A673 (cell line): ENCODE results near the gene SLC25A38. TPM values are rescaled to one million over a fixed set of nuclear protein-coding genes. Genes with fewer than 3 reads are reported as not detected.

Source experiments
- BruUV-seq: library from RNA; stranded (reverse); fragments of 400-500 nt; replicated peaks from 2 replicates; lab custom pipeline; 2021; lab: Mats Ljungman, UMichigan
- CTCF ChIA-PET: fragments of 300-600 bp; sonication (Branson Sonifier 250); formaldehyde crosslinking; loops from one replicate; lab custom pipeline; 2022; ENCODE audit warnings: antibody characterized with exemption; lab: Charles Lee
- POLR2A ChIA-PET: fragments of 300-600 bp; sonication (Branson Sonifier 250); formaldehyde crosslinking; loops from one replicate; lab custom pipeline; 2022; ENCODE audit warnings: antibody characterized with exemption; ENCODE audit not compliant: low non-redundant PET; lab: Charles Lee
- DNase-seq: peaks from one replicate; pipeline ENCODE4 v3.0.0-alpha.2; 2015; ENCODE audit warnings: low spot score
- H3K27ac ChIP-seq: fragments of 200-600 bp; sonication (generic); 2 replicates; pipeline ENCODE4 v1.5.1; 2016; ENCODE audit warnings: mixed run types, low read depth, mild to moderate bottlenecking, mixed read lengths, antibody characterized with exemption, low read length; ENCODE audit not compliant: poor library complexity, severe bottlenecking
- H3K27me3 ChIP-seq: fragments of 200-600 bp; sonication (generic); replicated peaks from 2 replicates; pipeline ENCODE4 v1.6.1; 2017; ENCODE audit warnings: mixed run types, low read depth, mild to moderate bottlenecking, mixed read lengths, antibody characterized with exemption, low read length; ENCODE audit not compliant: insufficient read depth, poor library complexity
- H3K36me3 ChIP-seq: fragments of 200-600 bp; sonication (generic); 2 replicates; pipeline ENCODE4 v1.6.1; 2016; ENCODE audit warnings: mixed run types, mild to moderate bottlenecking, mixed read lengths, antibody characterized with exemption, low read length; ENCODE audit not compliant: insufficient read depth, poor library complexity, severe bottlenecking
- H3K4me1 ChIP-seq: fragments of 200-600 bp; sonication (generic); 2 replicates; pipeline ENCODE4 v1.6.1; 2017; ENCODE audit warnings: mixed run types, mild to moderate bottlenecking, mixed read lengths, antibody characterized with exemption, low read length; ENCODE audit not compliant: insufficient read depth, poor library complexity, severe bottlenecking
- H3K4me3 ChIP-seq: fragments of 200-600 bp; sonication (generic); 2 replicates; pipeline ENCODE4 v1.5.1; 2016; ENCODE audit warnings: low read depth, mixed run types, mild to moderate bottlenecking, mixed read lengths, low read length; ENCODE audit not compliant: poor library complexity, severe bottlenecking
- H3K9me3 ChIP-seq: fragments of 200-600 bp; sonication (generic); 2 replicates; pipeline ENCODE4 v1.6.1; 2016; ENCODE audit warnings: mixed run types, low read depth, mild to moderate bottlenecking, mixed read lengths, antibody characterized with exemption, low read length; ENCODE audit not compliant: poor library complexity, severe bottlenecking
- EZH2 ChIP-seq: fragments of 200-600 bp; sonication (generic); IDR thresholded peaks from 2 replicates; pipeline ENCODE4 v1.6.1; 2017; ENCODE audit warnings: borderline replicate concordance, low read depth, mild to moderate bottlenecking, mixed read lengths, antibody characterized with exemption, low read length; ENCODE audit not compliant: poor library complexity, severe bottlenecking
- intact Hi-C: fragments of 100-400 bp; cut with micrococcal nuclease; formaldehyde crosslinking; loops from one replicate; pipeline ENCODE4 v1.10.0; 2022; ENCODE audit not compliant: unreplicated experiment
- total RNA-seq: library from RNA; stranded (reverse); gene quantifications from 2 replicates; pipeline ENCODE4 v1.2.3, GENCODE V29; 2021
- TF ChIP-seq, protein P1 (sequence below): fragments of 300-800, 200-600 bp; sonication (generic); conservative IDR thresholded peaks from 2 replicates; pipeline ENCODE4 v1.5.1; 2017; ENCODE audit warnings: low read depth, mild to moderate bottlenecking, antibody characterized with exemption, low read length, moderate library complexity, mixed read lengths

The SLC25A38 gene
- total RNA-seq, 1 experiment from 2014 or later, result 13.7 TPM

DNA sequence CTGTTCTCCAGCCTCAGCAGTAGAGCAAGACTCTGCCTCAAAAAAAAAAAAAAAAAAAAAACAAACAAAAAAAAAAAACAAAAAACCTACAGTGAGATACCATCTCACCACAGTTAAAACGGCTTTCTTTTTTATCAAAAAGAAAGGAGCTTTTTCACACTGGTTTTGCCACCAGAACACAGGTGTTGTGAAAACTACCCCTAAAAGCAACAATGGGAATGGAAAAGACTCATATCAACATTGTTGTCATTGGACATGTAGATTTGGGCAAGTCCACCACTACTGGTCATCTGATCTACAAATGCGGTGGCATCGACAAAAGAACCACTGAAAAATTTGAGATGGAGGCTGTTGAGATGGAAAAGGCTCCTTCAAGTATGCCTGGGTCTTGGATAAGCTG is 24.8 kb upstream of the SLC25A38 start:
- no peak overlapping the region for H3K4me3 ChIP-seq
- peaks cover 2% of the 10 kb centered on the region for H3K27me3 ChIP-seq
- no peak overlapping the region for H3K27ac ChIP-seq
- H3K36me3 ChIP-seq, result no peaks in the 10 kb centered on the region
- TF ChIP-seq, protein P1, sequence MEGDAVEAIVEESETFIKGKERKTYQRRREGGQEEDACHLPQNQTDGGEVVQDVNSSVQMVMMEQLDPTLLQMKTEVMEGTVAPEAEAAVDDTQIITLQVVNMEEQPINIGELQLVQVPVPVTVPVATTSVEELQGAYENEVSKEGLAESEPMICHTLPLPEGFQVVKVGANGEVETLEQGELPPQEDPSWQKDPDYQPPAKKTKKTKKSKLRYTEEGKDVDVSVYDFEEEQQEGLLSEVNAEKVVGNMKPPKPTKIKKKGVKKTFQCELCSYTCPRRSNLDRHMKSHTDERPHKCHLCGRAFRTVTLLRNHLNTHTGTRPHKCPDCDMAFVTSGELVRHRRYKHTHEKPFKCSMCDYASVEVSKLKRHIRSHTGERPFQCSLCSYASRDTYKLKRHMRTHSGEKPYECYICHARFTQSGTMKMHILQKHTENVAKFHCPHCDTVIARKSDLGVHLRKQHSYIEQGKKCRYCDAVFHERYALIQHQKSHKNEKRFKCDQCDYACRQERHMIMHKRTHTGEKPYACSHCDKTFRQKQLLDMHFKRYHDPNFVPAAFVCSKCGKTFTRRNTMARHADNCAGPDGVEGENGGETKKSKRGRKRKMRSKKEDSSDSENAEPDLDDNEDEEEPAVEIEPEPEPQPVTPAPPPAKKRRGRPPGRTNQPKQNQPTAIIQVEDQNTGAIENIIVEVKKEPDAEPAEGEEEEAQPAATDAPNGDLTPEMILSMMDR, result no peak
- TF ChIP-seq EZH2, result no peak
- no peak for DNase-seq
- intact Hi-C loops, result no loop called here
- POLR2A ChIA-PET, result no interaction called here
- CTCF ChIA-PET, result no interaction called here
- BruUV-seq, result no TSS peak
- H3K4me1 ChIP-seq, result no peaks in the 10 kb centered on the region
- no peaks in the 10 kb centered on the region for H3K9me3 ChIP-seq

DNA sequence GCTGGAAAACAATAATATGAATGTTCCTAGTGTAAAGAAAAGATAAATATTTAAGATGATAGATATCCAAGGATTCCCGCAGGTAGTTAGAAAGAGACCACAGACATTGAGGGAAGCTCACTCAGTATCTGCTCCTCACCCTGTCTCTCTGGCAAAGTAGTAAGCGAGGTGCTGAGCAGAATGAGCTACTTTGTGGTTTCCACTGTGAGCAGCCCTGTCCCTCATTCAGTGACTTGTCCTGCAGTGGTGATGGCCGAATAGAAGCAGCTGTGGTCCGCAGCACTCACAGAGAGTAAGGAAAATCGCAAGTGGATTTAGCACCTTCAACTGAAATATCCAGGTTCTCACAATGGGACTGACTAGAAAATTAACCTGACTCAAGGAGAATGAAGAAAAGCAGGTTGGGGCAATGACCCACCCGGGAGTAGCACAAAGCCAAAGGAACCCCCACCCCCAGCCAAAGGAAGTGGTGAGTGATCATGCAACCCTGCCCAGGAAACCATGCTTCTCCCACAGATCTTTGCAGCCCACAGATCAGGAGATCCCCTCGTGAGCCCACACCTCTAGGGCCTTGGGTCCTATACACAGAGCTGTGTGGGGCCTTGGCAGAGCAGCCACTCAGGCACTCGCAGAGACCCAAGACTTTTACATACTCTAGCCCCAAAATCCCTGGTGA is 21.8 kb upstream of the SLC25A38 start:
- DNase-seq, result no peak
- Histone ChIP-seq H3K9me3 (no peaks in the 10 kb centered on the region), H3K36me3 (no peaks in the 10 kb centered on the region), H3K27ac (no peak overlapping the region), H3K4me1 (no peaks in the 10 kb centered on the region), H3K4me3 (no peak overlapping the region), H3K27me3 (no peaks in the 10 kb centered on the region)
- intact Hi-C loops, result no loop called here
- no TSS peak for BruUV-seq
- TF ChIP-seq, protein P1, result no peak
- no peak for TF ChIP-seq EZH2
- ChIA-PET CTCF (no interaction called here), POLR2A (no interaction called here)

- ChIA-PET CTCF (no interaction called here), POLR2A (no interaction called here)
- no peaks in the 10 kb centered on the region for H3K4me1 ChIP-seq
- no peaks in the 10 kb centered on the region for H3K9me3 ChIP-seq
- no peak for DNase-seq
- no TSS peak for BruUV-seq
- TF ChIP-seq, protein P1, result no peak
- TF ChIP-seq EZH2, result no peak
- intact Hi-C loops, result no loop called here
- H3K4me3 ChIP-seq, result no peak overlapping the region
- H3K36me3 ChIP-seq, result no peaks in the 10 kb centered on the region
- H3K27me3 ChIP-seq, result no peaks in the 10 kb centered on the region
- H3K27ac ChIP-seq, result no peak overlapping the region
Observed at GRCh38 chr3:39362192-39362591, 21.0 kb upstream of the SLC25A38 start.
